Esophagus muscularis mucosa (tissue), 4 donors: ENCODE measurements around the gene GOLGA6L25.
"Not testable (repeated sequence)": the region's sequence is repeated elsewhere in the genome, so short reads cannot be mapped to it uniquely, and the experiment has no call there.

Experiments used
- CTCF ChIP-seq, 3 experiments: fragments of 200-600 bp in 2 of 3; fragments of 450-650 bp in 1 of 3; sonication (generic) in 2 of 3; IDR thresholded peaks; one replicate each; pipeline ENCODE4 v1.5.1; 2017 to 2019; ENCODE audit warnings: antibody characterized with exemption in 3 of 3, mild to moderate bottlenecking in 2 of 3, moderate library complexity in 1 of 3
- EP300 ChIP-seq: sonication (generic); formaldehyde crosslinking; IDR thresholded peaks from one replicate; pipeline ENCODE4 v1.6.1; 2017; ENCODE audit warnings: antibody characterized with exemption
- POLR2A ChIP-seq: fragments of 450-650 bp; IDR thresholded peaks from one replicate; pipeline ENCODE4 v1.6.1; 2017; ENCODE audit warnings: antibody characterized with exemption, moderate library complexity, mild to moderate bottlenecking, low read depth
- POLR2AphosphoS5 ChIP-seq, 2 donors: sonication (generic); formaldehyde crosslinking; IDR thresholded peaks; one replicate each; pipeline ENCODE4 v1.6.1; 2017; ENCODE audit warnings: antibody characterized with exemption in 2 of 2

- TF ChIP-seq CTCF (IDR thresholded peaks at IDR 0.05); POLR2A; POLR2AphosphoS5 (IDR thresholded peaks at IDR 0.05); EP300: not testable (repeated sequence)
Observed at GRCh38 chr15:28532954-28533353, 20.4 kb upstream of the GOLGA6L25 start, which contains the start of gene GOLGA8G.
